Stimulated activated CD8-positive, alpha-beta memory T cell treated with anti-CD3 and anti-CD28 coated beads, Interleukin-7, amount 100 ng/mL, for 4 hours (primary cell): ENCODE measurements around the gene MYOF.

ENCODE experiments used
- DNase-seq, 2 donors: peaks; one replicate each; pipeline ENCODE4 v3.0.0-alpha.2; 2020; ENCODE audit warnings: low read depth in 2 of 2

Gene MYOF

GRCh38 chr10:93261089-93261488, 221.0 kb downstream of the MYOF start:
- DNase-seq: no peak

GRCh38 chr10:93259126-93259525, 223.0 kb downstream of the MYOF start:
- no peak for DNase-seq
